Measurements from ENCODE around the gene ENDOU. TPM values are rescaled to one million over a fixed set of nuclear protein-coding genes. Genes with fewer than 3 reads are reported as not detected.

The ENDOU gene
- polyA plus RNA-seq, 2 donors: 101 to 139 TPM

DNA sequence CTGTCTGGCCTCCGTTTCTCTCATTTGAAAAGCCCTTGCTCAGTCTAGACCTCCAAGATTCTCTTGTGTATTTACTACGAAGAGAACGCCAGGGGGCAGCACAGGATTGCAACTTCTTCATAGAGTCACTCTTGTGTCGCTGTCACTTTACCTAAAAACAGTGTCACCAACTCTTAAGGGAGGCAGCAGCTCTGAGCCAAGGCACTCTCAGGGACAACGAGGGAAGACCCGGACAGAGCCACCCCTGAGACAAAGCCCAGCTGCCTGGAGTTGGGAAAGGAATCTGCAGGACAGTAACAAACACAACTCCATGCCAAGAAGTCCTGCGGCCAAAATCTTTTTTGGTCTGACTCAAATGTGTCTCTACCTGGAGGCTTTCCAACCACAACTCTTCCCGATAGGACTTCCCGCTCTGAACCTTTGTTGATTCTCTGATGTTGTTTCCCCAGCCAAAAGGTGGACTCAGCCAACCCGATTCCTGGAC is 9.9 kb downstream of the ENDOU start:
- Histone ChIP-seq H3K27ac (ENCODE audit: low read depth in 2 of 2, low read length in 1 of 2) (peak overlapping the region; percentile 36 to 80), H3K4me3 (ENCODE audit: low read depth in 1 of 2, low read length in 2 of 2) (no peak overlapping the region), H3K27me3 (ENCODE audit: control insufficient read depth in 1 of 2, insufficient read depth in 2 of 2, low read length in 2 of 2) (no peaks in the 10 kb centered on the region), H3K9me3 (ENCODE audit: control insufficient read depth in 2 of 2, insufficient read depth in 1 of 2, low read depth in 1 of 2, low read length in 1 of 2) (no peaks in the 10 kb centered on the region), H3K4me1 (ENCODE audit: control insufficient read depth in 2 of 2, insufficient read depth in 2 of 2, low read length in 1 of 2) (peaks cover 0 to 20% of the 10 kb centered on the region in 2 donors), H3K36me3 (ENCODE audit: control insufficient read depth in 2 of 2, insufficient read depth in 2 of 2, low read length in 1 of 2) (peaks cover 3 to 6% of the 10 kb centered on the region in 2 donors)
- WGBS, 2 donors: 5 to 12% methylated on average over 10 of the region's 10 CpGs

DNA sequence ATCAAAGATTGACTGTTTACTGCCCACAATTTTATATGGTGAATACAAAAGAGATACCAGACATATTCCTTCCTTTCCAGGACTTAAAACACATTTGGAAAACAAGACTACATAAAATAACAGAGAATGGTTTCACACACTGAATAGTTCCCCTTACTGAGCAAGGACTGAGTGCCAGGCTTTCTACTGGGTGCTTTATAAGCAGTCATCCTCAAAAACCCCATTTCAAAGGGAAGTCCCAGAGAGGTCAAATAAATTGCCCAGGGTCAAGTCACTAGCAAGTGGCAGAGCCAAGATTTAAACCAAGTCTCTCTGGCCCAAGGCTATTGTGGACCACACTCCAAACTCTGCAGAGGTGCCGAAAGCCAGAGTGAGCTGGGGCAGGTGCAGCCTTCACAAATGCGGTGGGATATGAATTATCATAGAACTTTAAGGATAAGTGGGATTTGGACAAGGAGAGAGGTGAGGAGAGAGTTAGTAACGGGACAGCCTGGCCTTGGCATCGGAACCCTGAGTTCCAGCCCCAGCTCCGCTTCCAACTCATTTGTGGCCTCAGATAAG is 10.4 kb downstream of the ENDOU start:
- Histone ChIP-seq H3K4me1 (ENCODE audit: control insufficient read depth in 2 of 2, insufficient read depth in 2 of 2, low read length in 1 of 2) (peaks cover 0 to 20% of the 10 kb centered on the region in 2 donors), H3K27me3 (ENCODE audit: control insufficient read depth in 1 of 2, insufficient read depth in 2 of 2, low read length in 2 of 2) (no peaks in the 10 kb centered on the region), H3K27ac (ENCODE audit: low read depth in 2 of 2, low read length in 1 of 2) (peak overlapping the region in 1 of 2 donors; percentile 80), H3K9me3 (ENCODE audit: control insufficient read depth in 2 of 2, insufficient read depth in 1 of 2, low read depth in 1 of 2, low read length in 1 of 2) (no peaks in the 10 kb centered on the region), H3K4me3 (ENCODE audit: low read depth in 1 of 2, low read length in 2 of 2) (no peak overlapping the region), H3K36me3 (ENCODE audit: control insufficient read depth in 2 of 2, insufficient read depth in 2 of 2, low read length in 1 of 2) (peaks cover 3 to 6% of the 10 kb centered on the region in 2 donors)
- 34 to 35% methylated on average over 5 of the region's 5 CpGs for WGBS, 2 donors

DNA sequence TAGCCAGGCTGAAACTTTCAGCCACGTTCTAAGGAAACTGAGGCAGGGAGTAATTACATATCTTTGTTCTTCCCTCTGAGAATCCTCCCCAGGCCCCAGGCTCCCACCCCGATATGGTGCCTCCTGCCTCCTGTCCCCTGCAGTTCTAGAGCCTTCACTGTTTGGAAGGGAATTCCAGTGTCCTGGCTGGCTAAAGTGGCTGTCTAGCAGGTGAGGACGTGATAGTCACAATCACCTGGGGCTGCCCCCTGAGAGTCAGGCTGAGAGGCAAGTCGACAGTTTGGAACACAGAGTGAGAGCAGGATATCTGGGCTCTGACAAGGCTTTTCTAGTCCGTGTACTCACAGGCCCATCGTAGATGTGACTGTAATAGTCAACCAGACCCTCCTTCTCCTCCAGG is 13.1 kb downstream of the ENDOU start:
- H3K9me3 ChIP-seq (ENCODE audit: control insufficient read depth in 2 of 2, insufficient read depth in 1 of 2, low read depth in 1 of 2, low read length in 1 of 2): no peaks in the 10 kb centered on the region
- 92 to 94% methylated on average over 6 of the region's 6 CpGs for WGBS, 2 donors
- no peak overlapping the region for H3K4me3 ChIP-seq (ENCODE audit: low read depth in 1 of 2, low read length in 2 of 2)
- peaks cover 3 to 6% of the 10 kb centered on the region in 2 donors for H3K36me3 ChIP-seq (ENCODE audit: control insufficient read depth in 2 of 2, insufficient read depth in 2 of 2, low read length in 1 of 2)
- no peaks in the 10 kb centered on the region for H3K27me3 ChIP-seq (ENCODE audit: control insufficient read depth in 1 of 2, insufficient read depth in 2 of 2, low read length in 2 of 2)
- peaks cover 0 to 13% of the 10 kb centered on the region in 2 donors for H3K4me1 ChIP-seq (ENCODE audit: control insufficient read depth in 2 of 2, insufficient read depth in 2 of 2, low read length in 1 of 2)
- H3K27ac ChIP-seq (ENCODE audit: low read depth in 2 of 2, low read length in 1 of 2): no peak overlapping the region

DNA sequence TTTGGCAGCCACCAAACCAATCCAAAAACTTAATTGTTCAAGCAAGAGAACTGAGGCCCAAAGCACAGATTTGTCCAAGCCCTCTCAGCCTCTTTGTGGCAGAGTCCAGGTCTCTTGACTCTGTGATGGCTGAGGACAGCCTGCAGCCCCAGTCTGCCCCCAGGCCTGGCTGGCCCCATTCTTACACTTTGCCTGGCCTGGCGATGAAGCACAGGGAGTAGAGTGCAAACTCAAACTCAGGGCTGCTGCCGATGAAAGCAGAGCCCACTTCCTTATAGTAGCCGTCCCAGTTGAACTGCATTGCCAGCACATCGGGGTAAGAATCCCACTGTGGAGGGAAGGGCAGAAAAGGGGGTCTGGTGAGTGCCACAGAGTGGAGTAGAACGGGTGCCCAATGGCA is 13.8 kb downstream of the ENDOU start:
- no peak overlapping the region for H3K4me3 ChIP-seq (ENCODE audit: low read depth in 1 of 2, low read length in 2 of 2)
- 87 to 90% methylated on average over 5 of the region's 5 CpGs for WGBS, 2 donors

DNA sequence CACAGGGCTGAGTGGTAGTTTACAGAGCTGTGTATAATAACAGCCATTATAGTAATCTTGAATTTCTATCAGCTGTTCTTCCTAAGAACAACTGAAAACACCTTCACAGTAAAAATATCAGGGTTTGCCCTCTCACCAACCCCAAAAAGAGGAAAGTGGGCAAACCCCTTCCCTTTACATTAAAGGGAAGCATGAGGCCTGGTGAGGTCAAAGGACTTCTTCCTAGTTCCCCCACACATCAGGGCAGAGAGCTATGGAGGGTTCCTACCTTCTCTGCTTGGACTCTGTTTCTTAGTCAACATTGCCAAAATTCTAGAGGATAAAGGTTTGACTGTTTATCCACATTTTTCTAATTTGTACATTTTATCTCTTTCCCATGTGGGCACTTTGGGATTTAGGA is 15.0 kb downstream of the ENDOU start:
- Histone ChIP-seq H3K36me3 (ENCODE audit: control insufficient read depth in 2 of 2, insufficient read depth in 2 of 2, low read length in 1 of 2) (peaks cover 3 to 6% of the 10 kb centered on the region in 2 donors), H3K9me3 (ENCODE audit: control insufficient read depth in 2 of 2, insufficient read depth in 1 of 2, low read depth in 1 of 2, low read length in 1 of 2) (no peaks in the 10 kb centered on the region), H3K4me1 (ENCODE audit: control insufficient read depth in 2 of 2, insufficient read depth in 2 of 2, low read length in 1 of 2) (no peaks in the 10 kb centered on the region), H3K27ac (ENCODE audit: low read depth in 2 of 2, low read length in 1 of 2) (no peak overlapping the region), H3K4me3 (ENCODE audit: low read depth in 1 of 2, low read length in 2 of 2) (no peak overlapping the region), H3K27me3 (ENCODE audit: control insufficient read depth in 1 of 2, insufficient read depth in 2 of 2, low read length in 2 of 2) (no peaks in the 10 kb centered on the region)

More for the DNA sequence above, 13.8 kb downstream of the ENDOU start:
- Histone ChIP-seq H3K4me1 (ENCODE audit: control insufficient read depth in 2 of 2, insufficient read depth in 2 of 2, low read length in 1 of 2) (peaks cover 0 to 7% of the 10 kb centered on the region in 2 donors), H3K36me3 (ENCODE audit: control insufficient read depth in 2 of 2, insufficient read depth in 2 of 2, low read length in 1 of 2) (peaks cover 3 to 6% of the 10 kb centered on the region in 2 donors), H3K27me3 (ENCODE audit: control insufficient read depth in 1 of 2, insufficient read depth in 2 of 2, low read length in 2 of 2) (no peaks in the 10 kb centered on the region), H3K9me3 (ENCODE audit: control insufficient read depth in 2 of 2, insufficient read depth in 1 of 2, low read depth in 1 of 2, low read length in 1 of 2) (no peaks in the 10 kb centered on the region), H3K27ac (ENCODE audit: low read depth in 2 of 2, low read length in 1 of 2) (no peak overlapping the region)

DNA sequence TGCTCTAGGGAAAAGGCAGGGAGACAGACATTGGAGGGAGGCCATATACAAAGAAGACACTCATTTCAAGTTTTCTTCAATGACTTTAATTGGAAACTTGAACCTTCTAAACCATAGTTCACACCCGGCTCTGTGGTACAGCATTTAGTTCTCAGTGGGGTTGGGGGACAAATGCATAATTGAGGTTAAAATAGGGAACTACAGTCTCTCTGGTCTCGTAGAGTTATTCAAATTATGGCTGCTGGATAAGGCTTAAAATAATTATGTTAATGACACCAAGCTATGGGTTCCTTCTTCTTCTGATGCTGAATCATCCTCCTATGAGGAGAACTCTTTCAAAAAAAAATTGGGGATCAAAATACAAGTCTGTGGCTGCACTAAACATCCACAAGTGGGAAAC is 15.6 kb downstream of the ENDOU start:
- WGBS, 2 donors: 88 to 89% methylated on average over 2 of the region's 2 CpGs
- no peak overlapping the region for H3K4me3 ChIP-seq (ENCODE audit: low read depth in 1 of 2, low read length in 2 of 2)
- H3K36me3 ChIP-seq (ENCODE audit: control insufficient read depth in 2 of 2, insufficient read depth in 2 of 2, low read length in 1 of 2): peaks cover 3 to 6% of the 10 kb centered on the region in 2 donors

DNA sequence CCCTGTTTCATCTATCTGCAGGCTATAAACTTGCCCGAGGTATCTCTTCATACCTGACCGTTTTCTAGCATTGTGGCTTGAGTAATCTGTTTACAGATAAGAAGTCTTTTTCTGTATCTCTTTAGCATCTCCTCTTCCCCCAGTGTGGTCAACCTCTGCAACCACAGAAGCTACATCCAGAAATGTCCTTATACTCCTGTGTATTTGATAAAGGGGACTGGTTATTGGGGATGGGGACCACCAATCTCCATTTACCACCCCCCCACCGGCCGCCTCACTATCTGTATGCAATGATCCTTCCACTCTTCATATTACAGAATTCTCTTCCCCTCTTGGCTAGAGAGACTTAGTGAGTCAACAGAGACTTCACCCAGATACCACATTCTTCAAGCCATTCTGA is 16.1 kb downstream of the ENDOU start:
- Histone ChIP-seq H3K36me3 (ENCODE audit: control insufficient read depth in 2 of 2, insufficient read depth in 2 of 2, low read length in 1 of 2) (peaks cover 3 to 6% of the 10 kb centered on the region in 2 donors), H3K9me3 (ENCODE audit: control insufficient read depth in 2 of 2, insufficient read depth in 1 of 2, low read depth in 1 of 2, low read length in 1 of 2) (no peaks in the 10 kb centered on the region), H3K4me3 (ENCODE audit: low read depth in 1 of 2, low read length in 2 of 2) (no peak overlapping the region), H3K27ac (ENCODE audit: low read depth in 2 of 2, low read length in 1 of 2) (no peak overlapping the region), H3K27me3 (ENCODE audit: control insufficient read depth in 1 of 2, insufficient read depth in 2 of 2, low read length in 2 of 2) (no peaks in the 10 kb centered on the region), H3K4me1 (ENCODE audit: control insufficient read depth in 2 of 2, insufficient read depth in 2 of 2, low read length in 1 of 2) (no peaks in the 10 kb centered on the region)
- 86 to 87% methylated on average over 4 of the region's 4 CpGs for WGBS, 2 donors

More for the DNA sequence above, 15.6 kb downstream of the ENDOU start:
- Histone ChIP-seq H3K9me3 (ENCODE audit: control insufficient read depth in 2 of 2, insufficient read depth in 1 of 2, low read depth in 1 of 2, low read length in 1 of 2) (no peaks in the 10 kb centered on the region), H3K4me1 (ENCODE audit: control insufficient read depth in 2 of 2, insufficient read depth in 2 of 2, low read length in 1 of 2) (no peaks in the 10 kb centered on the region), H3K27ac (ENCODE audit: low read depth in 2 of 2, low read length in 1 of 2) (no peak overlapping the region), H3K27me3 (ENCODE audit: control insufficient read depth in 1 of 2, insufficient read depth in 2 of 2, low read length in 2 of 2) (no peaks in the 10 kb centered on the region)

DNA sequence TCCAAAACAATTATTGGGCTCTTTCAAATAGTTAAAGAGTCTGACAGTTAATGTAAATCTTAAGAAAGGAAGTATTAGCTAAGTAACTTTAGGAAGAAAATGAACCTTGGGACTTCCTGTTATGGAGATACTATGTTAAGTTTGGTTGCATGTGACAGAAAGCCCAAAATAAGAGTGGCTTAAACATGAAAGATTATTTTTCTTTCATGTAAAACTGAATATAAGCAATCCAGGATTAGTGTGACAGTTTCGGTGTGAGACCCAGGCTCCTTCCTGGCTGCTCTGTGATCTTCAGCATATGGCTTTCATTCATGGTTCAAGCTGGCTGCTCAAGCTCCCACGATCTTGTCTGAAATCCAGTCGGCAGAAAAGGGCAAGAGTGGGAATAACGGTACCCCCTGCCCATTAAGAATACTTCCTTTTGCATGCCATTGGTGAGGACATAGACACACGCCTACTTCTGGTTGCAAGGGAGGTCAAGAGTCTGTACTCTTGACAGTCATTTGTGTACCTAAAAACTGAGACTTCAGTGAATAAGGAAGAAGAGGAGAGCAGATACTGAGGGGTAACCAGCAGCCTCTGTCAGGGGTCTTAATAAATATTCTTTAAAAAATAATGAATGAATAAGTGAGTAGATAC is 17.3 kb downstream of the ENDOU start:
- H3K4me1 ChIP-seq (ENCODE audit: control insufficient read depth in 2 of 2, insufficient read depth in 2 of 2, low read length in 1 of 2): no peaks in the 10 kb centered on the region
- no peaks in the 10 kb centered on the region for H3K9me3 ChIP-seq (ENCODE audit: control insufficient read depth in 2 of 2, insufficient read depth in 1 of 2, low read depth in 1 of 2, low read length in 1 of 2)
- WGBS, 2 donors: 56 to 58% methylated on average over 5 of the region's 5 CpGs
- H3K27me3 ChIP-seq (ENCODE audit: control insufficient read depth in 1 of 2, insufficient read depth in 2 of 2, low read length in 2 of 2): no peaks in the 10 kb centered on the region
- H3K4me3 ChIP-seq (ENCODE audit: low read depth in 1 of 2, low read length in 2 of 2): no peak overlapping the region
- no peak overlapping the region for H3K27ac ChIP-seq (ENCODE audit: low read depth in 2 of 2, low read length in 1 of 2)
- peaks cover 3 to 6% of the 10 kb centered on the region in 2 donors for H3K36me3 ChIP-seq (ENCODE audit: control insufficient read depth in 2 of 2, insufficient read depth in 2 of 2, low read length in 1 of 2)

DNA sequence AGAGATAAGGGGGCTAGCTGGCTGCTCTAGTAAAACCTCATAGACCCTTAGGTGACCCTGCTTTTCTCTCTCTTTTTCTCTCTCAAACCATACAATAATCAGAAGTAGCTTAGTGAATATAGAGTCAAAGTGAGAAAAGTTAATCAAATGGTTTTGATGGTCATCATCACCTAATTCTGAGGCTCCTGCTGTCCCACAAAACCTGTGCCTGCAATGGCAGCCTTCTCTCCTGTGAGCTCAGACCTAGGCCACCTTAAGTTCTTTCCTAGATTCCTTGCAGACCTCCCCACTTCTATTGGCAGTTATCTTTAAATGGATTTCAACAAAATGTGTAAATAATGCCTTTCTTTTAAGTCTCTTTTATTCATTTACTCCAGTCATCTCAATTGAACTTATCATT is 17.9 kb downstream of the ENDOU start:
- Histone ChIP-seq H3K27me3 (ENCODE audit: control insufficient read depth in 1 of 2, insufficient read depth in 2 of 2, low read length in 2 of 2) (no peaks in the 10 kb centered on the region), H3K4me3 (ENCODE audit: low read depth in 1 of 2, low read length in 2 of 2) (no peak overlapping the region), H3K36me3 (ENCODE audit: control insufficient read depth in 2 of 2, insufficient read depth in 2 of 2, low read length in 1 of 2) (peaks cover 3 to 5% of the 10 kb centered on the region in 2 donors), H3K4me1 (ENCODE audit: control insufficient read depth in 2 of 2, insufficient read depth in 2 of 2, low read length in 1 of 2) (no peaks in the 10 kb centered on the region), H3K9me3 (ENCODE audit: control insufficient read depth in 2 of 2, insufficient read depth in 1 of 2, low read depth in 1 of 2, low read length in 1 of 2) (no peaks in the 10 kb centered on the region), H3K27ac (ENCODE audit: low read depth in 2 of 2, low read length in 1 of 2) (peak overlapping the region in 1 of 2 donors; percentile 16)

Measured in esophagus (tissue), 2 donors.